Keratinocyte (primary cell): ENCODE results near the gene PLD5. TPM values are rescaled to one million over a fixed set of nuclear protein-coding genes. Genes with fewer than 3 reads are reported as not detected.
A peak's percentile ranks its signal among the peaks of the same experiment; 100 is the strongest.

ENCODE experiments used
- DNase-seq: peaks from one replicate; pipeline ENCODE4 v3.0.0-alpha.2; 2011; ENCODE audit warnings: low read depth, missing footprints, low spot score
- FAIRE-seq: peaks from 2 replicates; lab custom pipeline; 2011; peaks lifted over from hg19 to GRCh38; lab: Jason Lieb, UNC
- H2AFZ ChIP-seq: 2 replicates; pipeline ENCODE4 v1.6.0; 2012; ENCODE audit warnings: low read length, control low read depth, inconsistent platforms; ENCODE audit not compliant: control insufficient read depth
- H3K27ac ChIP-seq: 2 replicates; pipeline ENCODE4 v1.5.1; 2011; ENCODE audit warnings: low read length; ENCODE audit not compliant: control insufficient read depth, insufficient read depth
- H3K27me3 ChIP-seq: 3 replicates; pipeline ENCODE4 v1.6.0; 2011; ENCODE audit warnings: low read length; ENCODE audit not compliant: control insufficient read depth, insufficient read depth; ENCODE audit errors: extremely low read depth
- H3K36me3 ChIP-seq, 2 experiments: 2 replicates in 1 of 2; 3 replicates in 1 of 2; pipeline ENCODE4 v1.5.1; 2011; ENCODE audit warnings: low read length in 2 of 2, mild to moderate bottlenecking in 1 of 2; ENCODE audit not compliant: control insufficient read depth in 2 of 2, insufficient read depth in 2 of 2; ENCODE audit errors: extremely low read depth in 1 of 2
- H3K4me1 ChIP-seq: 3 replicates; pipeline ENCODE4 v1.5.1; 2011; ENCODE audit warnings: low read length; ENCODE audit not compliant: control insufficient read depth, insufficient read depth; ENCODE audit errors: extremely low read depth
- H3K4me2 ChIP-seq: 3 replicates; pipeline ENCODE4 v1.6.0; 2011; ENCODE audit warnings: low read depth, low read length; ENCODE audit not compliant: control insufficient read depth, insufficient read depth; ENCODE audit errors: extremely low read depth
- H3K4me3 ChIP-seq, 3 experiments: fragments of 200-600 bp in 1 of 3; sonication (generic) in 1 of 3; 2 replicates in 2 of 3; 3 replicates in 1 of 3; pipeline ENCODE4 v1.5.1; 2011 to 2016; ENCODE audit warnings: low read length in 3 of 3, mild to moderate bottlenecking in 3 of 3, control low read depth in 2 of 3, inconsistent platforms in 1 of 3, low read depth in 1 of 3, mixed read lengths in 1 of 3, mixed run types in 1 of 3, moderate library complexity in 1 of 3; ENCODE audit not compliant: control insufficient read depth in 2 of 3, insufficient read depth in 2 of 3; ENCODE audit errors: extremely low read depth in 1 of 3
- H3K79me2 ChIP-seq: 2 replicates; pipeline ENCODE4 v1.6.0; 2012; ENCODE audit warnings: low read length; ENCODE audit not compliant: control insufficient read depth, insufficient read depth
- H3K9ac ChIP-seq: 3 replicates; pipeline ENCODE4 v1.6.0; 2011; ENCODE audit warnings: low read length; ENCODE audit not compliant: control insufficient read depth, insufficient read depth; ENCODE audit errors: extremely low read depth
- H3K9me1 ChIP-seq: 3 replicates; pipeline ENCODE4 v1.6.0; 2011; ENCODE audit warnings: low read length; ENCODE audit not compliant: control insufficient read depth, insufficient read depth; ENCODE audit errors: extremely low read depth
- H3K9me3 ChIP-seq: 2 replicates; pipeline ENCODE4 v1.5.1; 2012; ENCODE audit warnings: low read depth, low read length; ENCODE audit not compliant: control insufficient read depth
- H4K20me1 ChIP-seq: 3 replicates; pipeline ENCODE4 v1.6.0; 2011; ENCODE audit warnings: low read length; ENCODE audit not compliant: control insufficient read depth, insufficient read depth; ENCODE audit errors: extremely low read depth
- EZH2 ChIP-seq: IDR thresholded peaks from one replicate; pipeline ENCODE4 v1.6.1; 2012; ENCODE audit warnings: inconsistent platforms, mild to moderate bottlenecking, low read length, moderate library complexity
- dilution Hi-C: fragments of 300-500 bp; cut with MboI; formaldehyde crosslinking; loops from one replicate; pipeline ENCODE4 v1.7.0; 2020; ENCODE audit warnings: low sequenced_read_pairs; ENCODE audit not compliant: extremely low pct_ligation_motif_present
- polyA plus RNA-seq, 5 experiments: library from polyadenylated mRNA; depleted of rRNA in 3 of 5; stranded (reverse) in 3 of 5; stranded (forward) in 1 of 5; unstranded in 1 of 5; fragments of >200 nt; gene quantifications; 1 replicate in 1 of 5; 2 replicates in 3 of 5; 3 replicates in 1 of 5; pipeline versions ENCODE4 v1.2.1 to v1.2.3, GENCODE V29; 2011 to 2012; ENCODE audit warnings: missing spikeins in 2 of 5, low read depth in 1 of 5, low replicate concordance in 1 of 5
- TF ChIP-seq, protein P1 (sequence below), 3 experiments: IDR thresholded peaks in 1 of 3; conservative IDR thresholded peaks in 1 of 3; optimal IDR thresholded peaks in 1 of 3; 2 replicates in 2 of 3; 3 replicates in 1 of 3; pipeline versions ENCODE3 to v1.5.1; 2011; ENCODE audit warnings: low read length in 3 of 3, mild to moderate bottlenecking in 3 of 3, moderate library complexity in 2 of 3, control low read depth in 1 of 3, inconsistent platforms in 1 of 3; ENCODE audit not compliant: insufficient read depth in 2 of 3; ENCODE audit errors: extremely low read depth in 1 of 3

The PLD5 gene
- polyA plus RNA-seq, 1 donor (not counting 4 experiments of a cell fraction or from before 2014, with no cell fraction given): 7.2 TPM

DNA sequence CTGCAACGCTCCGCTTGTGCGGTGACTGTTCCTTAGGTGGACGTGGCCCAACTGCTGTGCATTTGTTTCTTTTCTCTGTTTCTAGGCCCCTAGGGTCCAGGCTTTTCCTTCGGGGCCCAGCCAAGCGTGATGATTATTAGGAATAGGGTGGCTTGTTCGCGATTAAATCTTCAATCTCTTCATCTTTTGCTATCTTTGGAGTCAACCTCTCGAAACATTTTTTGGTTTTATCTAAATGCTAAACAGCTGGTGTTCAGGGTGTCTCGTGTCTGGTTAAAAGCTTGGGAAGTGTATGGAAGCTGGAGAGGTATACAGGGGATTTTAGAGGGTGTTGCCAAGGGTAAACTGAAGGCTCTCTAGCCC is 844 bp upstream of the PLD5 start:
- Histone ChIP-seq H3K9me1 (no peaks in the 10 kb centered on the region), H3K4me1 (peaks cover 16% of the 10 kb centered on the region), H3K27ac (peak overlapping the region; percentile 67), H3K27me3 (peaks cover 18% of the 10 kb centered on the region), H3K4me3 (peak overlapping the region; percentile 67 to 89 (median 76)), H2AFZ (peak overlapping the region; percentile 32), H3K9ac (peak overlapping the region; percentile 85), H3K36me3 (no peaks in the 10 kb centered on the region), H3K9me3 (no peaks in the 10 kb centered on the region), H3K79me2 (peaks cover 20% of the 10 kb centered on the region), H3K4me2 (peak overlapping the region; percentile 89), H4K20me1 (no peaks in the 10 kb centered on the region)
- no peak for DNase-seq
- TF ChIP-seq EZH2: no peak
- TF ChIP-seq, protein P1, sequence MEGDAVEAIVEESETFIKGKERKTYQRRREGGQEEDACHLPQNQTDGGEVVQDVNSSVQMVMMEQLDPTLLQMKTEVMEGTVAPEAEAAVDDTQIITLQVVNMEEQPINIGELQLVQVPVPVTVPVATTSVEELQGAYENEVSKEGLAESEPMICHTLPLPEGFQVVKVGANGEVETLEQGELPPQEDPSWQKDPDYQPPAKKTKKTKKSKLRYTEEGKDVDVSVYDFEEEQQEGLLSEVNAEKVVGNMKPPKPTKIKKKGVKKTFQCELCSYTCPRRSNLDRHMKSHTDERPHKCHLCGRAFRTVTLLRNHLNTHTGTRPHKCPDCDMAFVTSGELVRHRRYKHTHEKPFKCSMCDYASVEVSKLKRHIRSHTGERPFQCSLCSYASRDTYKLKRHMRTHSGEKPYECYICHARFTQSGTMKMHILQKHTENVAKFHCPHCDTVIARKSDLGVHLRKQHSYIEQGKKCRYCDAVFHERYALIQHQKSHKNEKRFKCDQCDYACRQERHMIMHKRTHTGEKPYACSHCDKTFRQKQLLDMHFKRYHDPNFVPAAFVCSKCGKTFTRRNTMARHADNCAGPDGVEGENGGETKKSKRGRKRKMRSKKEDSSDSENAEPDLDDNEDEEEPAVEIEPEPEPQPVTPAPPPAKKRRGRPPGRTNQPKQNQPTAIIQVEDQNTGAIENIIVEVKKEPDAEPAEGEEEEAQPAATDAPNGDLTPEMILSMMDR (optimal IDR thresholded peaks at IDR 0.05 in 1 of 3, IDR thresholded peaks at IDR 0.05 in 1 of 3, conservative IDR thresholded peaks at IDR 0.05 in 1 of 3; ENCODE audit: extremely low read depth in 1 of 3, insufficient read depth in 2 of 3, low read length in 3 of 3): no peak
- FAIRE-seq: no peak
- dilution Hi-C loops: no loop called here

GRCh38 chr1:242523719-242524570 is 552 bp downstream of the PLD5 start:
- Histone ChIP-seq H3K9ac (peak overlapping the region; percentile 85), H3K9me3 (no peaks in the 10 kb centered on the region), H3K27me3 (peaks cover 18% of the 10 kb centered on the region), H3K4me3 (peak overlapping the region; percentile 70 to 89 (median 77)), H3K79me2 (peaks cover 34% of the 10 kb centered on the region), H2AFZ (peak overlapping the region; percentile 53), H3K4me1 (peaks cover 13% of the 10 kb centered on the region), H3K36me3 (peaks cover 0 to 2% of the 10 kb centered on the region in 2 experiments), H3K27ac (no peak overlapping the region), H3K4me2 (peak overlapping the region; percentile 93), H4K20me1 (no peaks in the 10 kb centered on the region), H3K9me1 (no peaks in the 10 kb centered on the region)
- FAIRE-seq (no peak), DNase-seq (no peak)
- dilution Hi-C loops: no loop called here
- TF ChIP-seq, protein P1 (optimal IDR thresholded peaks at IDR 0.05 in 1 of 3, IDR thresholded peaks at IDR 0.05 in 1 of 3, conservative IDR thresholded peaks at IDR 0.05 in 1 of 3; ENCODE audit: extremely low read depth in 1 of 3, insufficient read depth in 2 of 3, low read length in 3 of 3): peak in 2 of 3 experiments; percentile 47 to 62
- peak; percentile 57 for TF ChIP-seq EZH2
